Measurements from ENCODE around the gene NR2E3. TPM values are rescaled to one million over a fixed set of nuclear protein-coding genes. Genes with fewer than 3 reads are reported as not detected.

The NR2E3 gene
- total RNA-seq, 2 experiments from 2014 or later, result not detected

GRCh38 chr15:71812966-71813722, 2.8 kb downstream of the NR2E3 start:
- ChIA-PET POLR2A (no interaction called here), CTCF (ENCODE audit: unreplicated experiment) (no interaction called here)
- no peaks in the 10 kb centered on the region for H3K9me2 ChIP-seq (ENCODE audit: insufficient read depth, low read length)
- no peaks in the 10 kb centered on the region for H3K4me1 ChIP-seq (ENCODE audit: insufficient read depth, low read length, poor library complexity, severe bottlenecking)
- no peaks in the 10 kb centered on the region for H3K36me3 ChIP-seq (ENCODE audit: insufficient read depth, low read length)
- H3K4me2 ChIP-seq (ENCODE audit: low read length), result no peak overlapping the region
- H3K9me3 ChIP-seq (ENCODE audit: low read length), result no peaks in the 10 kb centered on the region
- H3K4me3 ChIP-seq (ENCODE audit: low read depth, low read length, poor library complexity, severe bottlenecking), result no peak overlapping the region
- intact Hi-C loops (cut with micrococcal nuclease; ENCODE audit: unreplicated experiment), result no loop called here
- no peaks in the 10 kb centered on the region for H4K20me1 ChIP-seq (ENCODE audit: insufficient read depth, low read length)
- H3K27ac ChIP-seq (ENCODE audit: low read depth, low read length, poor library complexity, severe bottlenecking), result no peak overlapping the region
- no TSS peak for BruUV-seq (replicated peaks)
- TF ChIP-seq, protein P1, sequence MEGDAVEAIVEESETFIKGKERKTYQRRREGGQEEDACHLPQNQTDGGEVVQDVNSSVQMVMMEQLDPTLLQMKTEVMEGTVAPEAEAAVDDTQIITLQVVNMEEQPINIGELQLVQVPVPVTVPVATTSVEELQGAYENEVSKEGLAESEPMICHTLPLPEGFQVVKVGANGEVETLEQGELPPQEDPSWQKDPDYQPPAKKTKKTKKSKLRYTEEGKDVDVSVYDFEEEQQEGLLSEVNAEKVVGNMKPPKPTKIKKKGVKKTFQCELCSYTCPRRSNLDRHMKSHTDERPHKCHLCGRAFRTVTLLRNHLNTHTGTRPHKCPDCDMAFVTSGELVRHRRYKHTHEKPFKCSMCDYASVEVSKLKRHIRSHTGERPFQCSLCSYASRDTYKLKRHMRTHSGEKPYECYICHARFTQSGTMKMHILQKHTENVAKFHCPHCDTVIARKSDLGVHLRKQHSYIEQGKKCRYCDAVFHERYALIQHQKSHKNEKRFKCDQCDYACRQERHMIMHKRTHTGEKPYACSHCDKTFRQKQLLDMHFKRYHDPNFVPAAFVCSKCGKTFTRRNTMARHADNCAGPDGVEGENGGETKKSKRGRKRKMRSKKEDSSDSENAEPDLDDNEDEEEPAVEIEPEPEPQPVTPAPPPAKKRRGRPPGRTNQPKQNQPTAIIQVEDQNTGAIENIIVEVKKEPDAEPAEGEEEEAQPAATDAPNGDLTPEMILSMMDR (conservative IDR thresholded peaks at IDR 0.05; ENCODE audit: low read length), result no peak
- TF ChIP-seq EZH2phosphoT487 (IDR thresholded peaks at IDR 0.05; ENCODE audit: borderline replicate concordance, low read depth, low read length), result no peak
- no peaks in the 10 kb centered on the region for H3K79me2 ChIP-seq (ENCODE audit: insufficient read depth, low read depth, low read length)
- no peak overlapping the region for H2AFZ ChIP-seq (ENCODE audit: low read length)
- no peak for DNase-seq (ENCODE audit: low spot score)

DNA sequence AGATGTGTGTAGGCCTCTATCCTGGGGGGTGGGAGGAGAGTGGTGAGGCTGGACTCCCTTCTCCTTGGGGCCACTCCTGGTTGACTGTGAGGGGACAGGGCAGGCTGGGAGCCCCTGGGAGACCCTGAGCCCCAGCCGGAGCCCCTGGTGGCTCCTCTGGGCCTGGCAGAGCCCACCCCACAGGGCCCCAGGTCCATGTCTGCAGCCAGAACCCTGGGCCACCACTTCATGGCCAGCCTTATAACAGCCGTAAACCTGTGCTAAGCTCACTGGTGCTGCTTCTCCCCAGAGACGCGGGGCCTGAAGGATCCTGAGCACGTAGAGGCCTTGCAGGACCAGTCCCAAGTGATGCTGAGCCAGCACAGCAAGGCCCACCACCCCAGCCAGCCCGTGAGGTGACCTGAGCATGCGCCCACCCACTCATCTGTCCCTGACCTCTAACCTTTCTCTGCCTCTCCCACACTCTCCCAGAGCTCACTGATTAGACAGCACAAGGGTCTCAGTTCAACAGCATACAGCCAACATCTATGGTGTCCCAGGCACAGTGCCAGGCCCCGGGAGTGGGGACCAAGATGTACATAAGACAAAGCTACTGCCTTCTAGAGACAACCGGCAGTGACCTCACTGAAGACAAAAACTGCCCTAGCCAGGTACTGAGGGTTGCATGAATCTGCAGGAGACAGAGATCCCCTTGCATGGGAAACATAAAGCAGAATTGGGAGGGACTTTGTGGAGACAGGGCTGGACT, 3.5 kb downstream of the NR2E3 start:
- no peak overlapping the region for H2AFZ ChIP-seq (ENCODE audit: low read length)
- H3K9me2 ChIP-seq (ENCODE audit: insufficient read depth, low read length), result no peaks in the 10 kb centered on the region
- H4K20me1 ChIP-seq (ENCODE audit: insufficient read depth, low read length), result no peaks in the 10 kb centered on the region
- no peaks in the 10 kb centered on the region for H3K36me3 ChIP-seq (ENCODE audit: insufficient read depth, low read length)
- H3K9me3 ChIP-seq (ENCODE audit: low read length), result no peaks in the 10 kb centered on the region
- no peak for DNase-seq (ENCODE audit: low spot score)
- no peak overlapping the region for H3K4me2 ChIP-seq (ENCODE audit: low read length)
- H3K27ac ChIP-seq (ENCODE audit: low read depth, low read length, poor library complexity, severe bottlenecking), result no peak overlapping the region
- no peak overlapping the region for H3K4me3 ChIP-seq (ENCODE audit: low read depth, low read length, poor library complexity, severe bottlenecking)
- CTCF ChIA-PET (ENCODE audit: unreplicated experiment), result no interaction called here
- intact Hi-C loops (cut with micrococcal nuclease; ENCODE audit: unreplicated experiment), result no loop called here
- BruUV-seq (replicated peaks), result no TSS peak
- no peaks in the 10 kb centered on the region for H3K4me1 ChIP-seq (ENCODE audit: insufficient read depth, low read length, poor library complexity, severe bottlenecking)
- no peaks in the 10 kb centered on the region for H3K79me2 ChIP-seq (ENCODE audit: insufficient read depth, low read depth, low read length)
- POLR2A ChIA-PET, result no interaction called here
- no peak for TF ChIP-seq EZH2phosphoT487 (IDR thresholded peaks at IDR 0.05; ENCODE audit: borderline replicate concordance, low read depth, low read length)
- TF ChIP-seq, protein P1 (conservative IDR thresholded peaks at IDR 0.05; ENCODE audit: low read length), result no peak

- H3K9me3 ChIP-seq (ENCODE audit: low read length), result no peaks in the 10 kb centered on the region
- H3K4me1 ChIP-seq (ENCODE audit: insufficient read depth, low read length, poor library complexity, severe bottlenecking), result no peaks in the 10 kb centered on the region
- no peaks in the 10 kb centered on the region for H3K79me2 ChIP-seq (ENCODE audit: insufficient read depth, low read depth, low read length)
- no peak overlapping the region for H3K4me3 ChIP-seq (ENCODE audit: low read depth, low read length, poor library complexity, severe bottlenecking)
- no peaks in the 10 kb centered on the region for H3K9me2 ChIP-seq (ENCODE audit: insufficient read depth, low read length)
- DNase-seq (ENCODE audit: low spot score), result no peak
- intact Hi-C loops (cut with micrococcal nuclease; ENCODE audit: unreplicated experiment), result no loop called here
- no peak overlapping the region for H3K4me2 ChIP-seq (ENCODE audit: low read length)
- CTCF ChIA-PET (ENCODE audit: unreplicated experiment), result no interaction called here
- TF ChIP-seq EZH2phosphoT487 (IDR thresholded peaks at IDR 0.05; ENCODE audit: borderline replicate concordance, low read depth, low read length), result no peak
- TF ChIP-seq, protein P1 (conservative IDR thresholded peaks at IDR 0.05; ENCODE audit: low read length), result no peak
- H4K20me1 ChIP-seq (ENCODE audit: insufficient read depth, low read length), result no peaks in the 10 kb centered on the region
- BruUV-seq (replicated peaks), result no TSS peak
- H2AFZ ChIP-seq (ENCODE audit: low read length), result no peak overlapping the region
- POLR2A ChIA-PET, result no interaction called here
- no peaks in the 10 kb centered on the region for H3K36me3 ChIP-seq (ENCODE audit: insufficient read depth, low read length)
- no peak overlapping the region for H3K27ac ChIP-seq (ENCODE audit: low read depth, low read length, poor library complexity, severe bottlenecking)
Observed at GRCh38 chr15:71815301-71815700, 4.9 kb downstream of the NR2E3 start.

Measured in OCI-LY7 (cell line).